Ecto neural progenitor cell (in vitro differentiated cells): ENCODE results near the gene ATP8B4.
"Not testable (repeated sequence)": the region's sequence is repeated elsewhere in the genome, so short reads cannot be mapped to it uniquely, and the experiment has no call there.

ENCODE experiments used
- DNase-seq: peaks from one replicate; pipeline ENCODE4 v3.0.0-alpha.2; 2018; ENCODE audit warnings: low spot score

The ATP8B4 gene

GRCh38 chr15:50017522-50017921 lies 101.5 kb downstream of the ATP8B4 start:
- DNase-seq, result no peak

DNA sequence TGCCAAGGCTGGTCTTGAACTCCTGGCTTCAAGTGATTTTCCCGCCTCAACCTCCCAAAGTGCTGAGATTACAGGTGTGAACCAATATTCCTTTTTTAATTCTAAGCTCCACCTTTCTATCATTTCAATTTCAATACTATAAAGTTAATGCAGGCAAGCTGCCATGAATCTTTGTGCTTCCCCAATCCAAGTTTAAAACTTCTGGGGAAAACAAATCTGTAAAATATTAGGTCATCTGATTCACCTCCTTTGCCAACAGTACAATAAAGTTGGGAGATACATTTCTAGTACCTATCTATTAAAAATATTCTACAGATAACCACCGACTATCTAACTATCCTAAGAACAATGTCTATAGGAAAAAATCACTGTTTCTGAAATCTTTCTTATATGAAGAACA lies 102.1 kb downstream of the ATP8B4 start:
- no peak for DNase-seq

- no peak for DNase-seq
These were observed 106.2 kb downstream of the ATP8B4 start for GRCh38 chr15:50012790-50013189.

GRCh38 chr15:50009634-50010033 lies 109.4 kb downstream of the ATP8B4 start:
- DNase-seq, result no peak

DNA sequence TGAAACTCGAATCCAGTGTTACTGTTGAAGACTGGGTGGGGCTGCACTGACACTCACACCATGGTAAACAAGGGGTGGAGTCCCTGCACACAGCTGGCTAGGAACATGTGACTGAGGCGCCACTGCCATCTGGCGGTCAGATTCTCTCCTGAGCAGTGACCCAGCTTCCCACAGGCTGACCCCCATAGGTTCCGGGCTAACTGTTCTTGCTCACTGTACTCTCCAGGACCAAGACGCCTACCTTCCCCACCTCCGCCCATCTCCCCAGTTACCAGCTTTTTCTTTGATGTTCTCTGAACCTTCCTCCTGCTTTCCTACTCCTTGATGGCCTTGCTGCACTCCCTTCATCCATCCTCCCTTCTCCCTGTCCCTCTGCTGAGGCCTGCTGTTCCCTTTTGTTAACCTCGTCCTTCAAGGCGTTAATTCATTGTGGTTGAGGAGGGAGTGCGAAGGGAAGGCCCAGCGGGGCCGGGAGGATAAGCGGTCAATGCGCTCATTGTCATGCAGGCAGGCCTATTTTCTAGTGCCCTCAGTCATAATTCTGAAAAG lies 115.2 kb downstream of the ATP8B4 start:
- peak; percentile 92 for DNase-seq

DNA sequence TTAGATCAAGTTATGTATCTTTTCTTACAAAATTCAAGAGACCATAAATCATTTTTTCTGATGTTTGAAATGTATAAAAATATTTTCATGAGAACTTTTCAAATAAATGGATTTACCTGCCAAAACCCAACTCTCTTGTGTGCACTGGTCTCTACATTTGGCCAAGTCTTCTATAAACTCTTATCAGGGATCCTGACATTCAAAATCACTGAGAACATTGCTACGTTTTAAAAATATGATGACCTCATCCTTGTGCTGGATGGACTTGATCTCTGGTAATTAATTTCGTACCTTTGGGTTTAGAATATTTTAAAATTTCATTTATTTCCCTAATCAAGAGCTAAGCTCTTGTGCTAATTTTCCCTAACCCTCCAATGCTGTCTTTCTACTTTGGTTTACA lies 127.4 kb downstream of the ATP8B4 start:
- DNase-seq, result no peak

DNA sequence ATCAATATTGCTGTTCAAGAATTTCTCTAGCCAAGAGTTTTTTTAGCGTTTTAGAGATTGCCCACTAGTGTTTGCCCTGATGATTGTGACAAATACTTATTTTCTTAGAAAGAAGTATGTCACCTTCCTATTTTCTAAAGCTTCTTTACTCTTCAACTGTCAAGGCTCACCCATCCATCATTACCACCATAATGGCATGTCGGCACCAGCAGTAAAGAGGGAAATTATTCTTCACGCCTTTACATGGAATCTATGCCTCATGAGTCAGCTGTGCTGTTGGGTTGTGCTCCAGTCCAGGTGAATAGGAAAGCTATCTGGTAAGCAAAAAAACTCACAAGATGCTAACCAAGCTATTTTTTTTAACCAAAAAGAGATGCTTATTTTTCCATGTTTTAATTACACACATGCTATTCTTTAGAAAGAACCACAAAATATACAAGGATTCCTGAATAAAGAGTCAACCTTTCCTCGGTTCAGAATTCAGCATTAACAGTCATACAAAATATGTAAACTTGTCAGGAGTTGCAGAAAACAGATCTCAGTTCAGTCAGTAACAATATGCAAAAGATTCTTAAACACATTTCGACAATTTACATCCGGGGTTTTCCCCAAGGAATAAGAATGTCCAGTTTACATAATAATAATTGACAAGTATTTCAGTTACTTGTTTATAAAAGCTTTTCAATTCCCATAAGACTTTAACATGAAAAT lies 128.0 kb downstream of the ATP8B4 start:
- DNase-seq, result no peak

- DNase-seq, result no peak
These were observed 129.5 kb downstream of the ATP8B4 start for GRCh38 chr15:49989498-49989897.

DNA sequence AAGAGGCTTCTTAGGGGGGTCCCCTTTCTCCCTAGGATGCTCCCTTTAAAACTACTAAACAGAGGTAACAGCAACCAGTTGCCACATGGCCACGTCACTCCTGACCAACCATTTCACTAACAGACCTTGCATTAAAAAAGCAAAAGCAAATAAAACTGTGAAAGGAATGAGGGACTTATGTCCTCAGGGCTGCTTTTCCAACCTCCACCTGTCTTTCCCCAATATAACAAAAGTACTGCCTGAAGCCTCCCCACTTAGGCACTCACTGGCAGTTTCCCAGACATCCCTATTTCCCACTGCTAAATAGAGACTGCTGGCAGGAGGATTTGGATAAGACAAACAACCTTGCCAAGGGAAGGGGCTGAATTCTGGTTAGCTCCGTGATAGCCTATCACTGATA lies 130.3 kb downstream of the ATP8B4 start:
- DNase-seq, result no peak

DNA sequence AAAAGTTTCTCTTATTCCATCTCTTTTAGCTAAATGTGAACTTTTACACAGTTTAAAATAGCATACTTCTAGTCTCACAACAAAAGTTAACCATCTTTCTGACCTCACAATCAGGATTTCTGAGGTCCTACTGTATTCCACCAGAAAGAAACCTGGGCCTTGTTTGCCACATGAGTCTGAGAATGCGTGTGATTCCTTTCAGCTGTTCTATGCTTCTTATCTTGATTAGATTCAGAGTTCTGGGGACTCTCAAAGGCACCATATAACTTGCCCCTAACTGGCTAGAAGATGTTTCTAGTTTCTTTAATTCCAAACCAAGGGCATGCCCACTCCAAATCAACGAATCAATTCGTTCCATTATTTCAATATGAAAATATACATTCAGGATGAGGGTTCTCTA lies 131.1 kb downstream of the ATP8B4 start:
- no peak for DNase-seq

- DNase-seq, result no peak
These were observed 131.7 kb downstream of the ATP8B4 start for GRCh38 chr15:49987198-49987785.

GRCh38 chr15:49986326-49986725 lies 132.7 kb downstream of the ATP8B4 start:
- DNase-seq, result no peak

GRCh38 chr15:49985463-49985862 lies 133.6 kb downstream of the ATP8B4 start:
- DNase-seq, result no peak

- DNase-seq, result no peak
These were observed 134.6 kb downstream of the ATP8B4 start for GRCh38 chr15:49984436-49984835.

GRCh38 chr15:49982584-49982983 lies 136.4 kb downstream of the ATP8B4 start:
- DNase-seq, result no peak

DNA sequence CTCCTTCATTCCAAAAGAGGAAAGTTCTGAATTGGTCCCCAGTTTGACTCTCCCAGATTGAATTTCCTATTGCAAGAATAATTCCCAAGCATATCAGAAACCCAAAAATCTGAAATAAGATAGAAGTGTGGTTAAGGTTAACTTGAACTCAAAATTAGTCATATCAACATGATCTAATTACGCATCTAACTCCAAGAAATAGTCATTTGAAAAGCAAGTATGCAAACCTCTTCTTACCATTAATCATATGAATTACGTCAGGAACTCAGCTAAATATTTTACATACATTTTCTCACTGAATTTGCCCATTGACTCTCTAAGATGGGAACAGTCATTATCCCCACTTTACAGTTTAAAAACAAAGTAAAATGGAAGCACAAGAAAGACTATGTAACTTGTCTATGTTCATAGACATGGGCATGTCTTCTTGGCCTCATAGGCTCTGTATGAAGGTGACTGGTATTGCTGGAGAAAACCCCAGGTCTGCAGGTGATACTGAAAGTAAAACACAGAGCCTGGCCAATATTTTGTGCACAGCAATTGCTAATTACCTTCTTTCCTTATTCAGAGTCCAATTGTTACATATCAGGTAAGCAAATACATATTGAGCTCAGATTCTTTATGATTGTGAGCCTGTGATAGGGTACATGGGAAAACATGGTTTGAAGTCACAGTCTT lies 139.2 kb downstream of the ATP8B4 start:
- no peak for DNase-seq

DNA sequence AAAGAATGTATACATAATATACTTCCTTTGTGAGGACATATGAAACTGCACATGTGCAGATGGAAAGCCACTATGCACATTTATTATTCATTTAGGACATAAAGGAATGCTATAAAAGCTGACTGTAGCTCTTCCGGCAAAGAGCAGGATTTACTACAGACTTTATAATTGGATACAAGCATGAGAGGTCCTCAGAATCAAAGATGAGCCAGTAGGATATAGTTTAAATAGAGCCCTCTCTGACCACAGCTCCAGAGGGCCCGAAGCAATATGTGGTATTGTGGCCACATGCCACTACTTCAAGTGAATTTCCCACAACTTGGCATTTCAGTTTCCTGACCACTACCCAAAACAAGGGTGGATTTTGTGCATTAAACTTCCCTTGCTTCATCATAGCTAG lies 140.9 kb downstream of the ATP8B4 start:
- DNase-seq, result no peak

- DNase-seq, result no peak
These were observed 141.7 kb downstream of the ATP8B4 start for GRCh38 chr15:49977306-49977705.

DNA sequence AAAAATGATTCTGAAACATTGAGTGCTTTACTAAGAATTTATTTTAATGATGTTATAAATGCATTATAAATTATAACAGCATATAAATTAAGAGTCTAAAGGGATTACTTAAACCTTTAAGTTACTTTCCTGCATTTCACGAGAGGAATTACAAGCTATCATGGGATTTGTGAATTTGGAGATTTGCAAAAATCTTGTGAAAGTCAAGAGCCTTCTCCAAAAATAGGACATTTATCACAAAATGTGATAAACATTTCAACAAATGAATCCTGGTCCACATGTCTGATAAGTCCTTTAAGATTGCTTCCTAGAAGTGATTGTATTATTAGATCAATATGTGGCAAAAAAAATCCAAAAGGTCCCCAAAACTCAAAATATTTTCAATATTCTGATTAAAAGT lies 154.5 kb downstream of the ATP8B4 start:
- DNase-seq, result no peak

DNA sequence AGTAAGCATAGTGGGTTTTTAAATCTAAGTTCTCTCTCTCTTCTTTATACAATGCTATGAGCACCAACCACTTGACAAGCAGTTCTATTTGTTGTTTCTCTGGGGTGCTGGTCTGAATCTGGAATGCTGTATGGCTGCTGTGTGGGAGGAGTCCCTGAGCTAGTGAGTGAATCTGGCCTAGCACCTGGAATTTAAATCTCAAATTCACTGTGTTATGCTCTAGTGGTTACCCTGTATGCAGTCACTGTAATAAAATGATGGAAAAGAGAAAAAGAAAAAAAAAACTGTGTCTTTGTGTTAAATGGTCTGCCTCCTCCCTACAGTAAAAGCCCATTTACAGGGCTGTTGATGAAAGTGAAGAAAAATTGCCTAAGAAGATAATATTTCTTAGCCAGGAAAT lies 155.0 kb downstream of the ATP8B4 start:
- no peak for DNase-seq

- DNase-seq, result not testable (repeated sequence)
These were observed 155.8 kb downstream of the ATP8B4 start for GRCh38 chr15:49963033-49963772.

DNA sequence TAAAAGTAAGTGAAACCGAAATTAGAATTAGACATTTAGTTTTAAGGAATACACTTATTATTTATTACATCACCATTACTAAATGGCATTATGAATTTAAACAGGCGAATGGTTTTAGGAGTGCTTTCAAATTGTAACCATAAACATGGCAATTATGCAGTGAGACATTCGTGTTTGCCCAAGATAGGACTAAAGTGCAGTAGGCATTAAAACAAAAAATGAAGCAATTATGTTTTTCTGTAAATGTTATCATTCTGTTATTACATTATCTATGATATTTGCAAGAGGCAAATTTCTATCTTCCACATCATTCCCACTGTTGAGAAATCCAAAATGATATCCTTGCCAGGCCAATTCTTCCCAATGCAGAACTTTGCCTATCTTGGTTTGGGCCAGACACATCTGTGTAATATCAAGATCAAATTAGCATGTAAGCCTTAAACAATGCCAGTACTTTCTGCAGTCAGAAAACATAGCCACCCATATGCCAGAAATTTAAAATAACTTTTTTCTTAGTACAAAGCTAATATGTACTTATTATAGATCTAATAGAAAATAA lies 156.9 kb downstream of the ATP8B4 start:
- DNase-seq, result no peak
